Immature natural killer cell (primary cell): ENCODE data around the gene ZNF562. TPM values are rescaled to one million over a fixed set of nuclear protein-coding genes. Genes with fewer than 3 reads are reported as not detected.

ENCODE experiments used
- DNase-seq, 3 donors: peaks; one replicate each; pipeline ENCODE4 v3.0.0; 2022; ENCODE audit warnings: mixed read lengths in 1 of 3
- H3K27ac Mint-ChIP-seq, 6 donors: one replicate each; pipeline ENCODE4 v1.8.0; 2020; ENCODE audit warnings: mixed read lengths in 6 of 6, mild to moderate bottlenecking in 5 of 6, inconsistent platforms in 4 of 6, moderate library complexity in 3 of 6
- H3K27me3 Mint-ChIP-seq, 3 donors: one replicate each; pipeline ENCODE4 v1.8.0; 2020 to 2021; ENCODE audit warnings: low read depth in 3 of 3, mild to moderate bottlenecking in 3 of 3, mixed read lengths in 3 of 3, moderate library complexity in 3 of 3, inconsistent platforms in 1 of 3
- H3K36me3 Mint-ChIP-seq, 3 donors: one replicate each; pipeline ENCODE4 v1.8.0; 2020; ENCODE audit warnings: mixed read lengths in 3 of 3, inconsistent platforms in 2 of 3, mild to moderate bottlenecking in 2 of 3
- H3K4me1 Mint-ChIP-seq, 2 donors: one replicate each; pipeline ENCODE4 v1.8.0; 2020; ENCODE audit warnings: inconsistent platforms in 2 of 2, mild to moderate bottlenecking in 2 of 2, mixed read lengths in 2 of 2, moderate library complexity in 1 of 2
- H3K4me3 Mint-ChIP-seq, 5 donors: one replicate each; pipeline ENCODE4 v1.8.0; 2020; ENCODE audit warnings: mild to moderate bottlenecking in 5 of 5, mixed read lengths in 5 of 5, inconsistent platforms in 3 of 5, moderate library complexity in 3 of 5
- H3K9me3 Mint-ChIP-seq, 6 donors: one replicate each; pipeline ENCODE4 v1.8.0; 2020; ENCODE audit warnings: mild to moderate bottlenecking in 6 of 6, mixed read lengths in 6 of 6, inconsistent platforms in 4 of 6, moderate library complexity in 3 of 6
- polyA plus RNA-seq, 3 donors: library from polyadenylated mRNA; unstranded; fragments of 300-500 nt; fragmentation: Illumina TruSeq; gene quantifications; one replicate each; pipeline ENCODE4 v1.2.3, GENCODE V29; 2021

The ZNF562 gene
- polyA plus RNA-seq, 3 donors from 2014 or later: 3.4 to 5.5 (median 4.7) TPM

DNA sequence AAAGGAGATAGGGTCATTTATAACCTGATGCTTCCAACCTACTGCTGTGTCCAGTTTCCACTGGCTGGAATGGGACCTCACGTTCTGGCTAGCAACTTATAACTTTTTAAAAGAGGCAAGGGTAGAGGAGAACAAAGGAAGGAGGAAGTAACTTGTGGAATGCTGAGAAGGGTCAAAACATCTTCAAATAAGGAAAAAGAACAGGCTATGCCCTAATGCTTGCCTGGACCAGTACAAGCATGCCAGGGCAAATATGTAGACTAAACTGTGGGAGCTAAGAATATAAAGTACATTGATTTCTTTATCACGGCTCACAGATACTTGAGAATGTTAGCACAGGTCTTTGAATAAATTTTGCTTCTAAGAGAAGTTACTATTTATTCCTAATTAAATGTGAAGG lies 52.4 kb downstream of the ZNF562 start:
- Mint-ChIP-seq H3K4me1 (peaks cover 20 to 21% of the 10 kb centered on the region in 2 donors), H3K27ac (peak overlapping the region; percentile 34 to 100 (median 68)), H3K9me3 (peaks cover 0 to 12% (median 5%) of the 10 kb centered on the region in 6 donors), H3K4me3 (peak overlapping the region; percentile 26 to 59 (median 42)), H3K27me3 (peaks cover 12 to 15% (median 14%) of the 10 kb centered on the region in 3 donors), H3K36me3 (peaks cover 7 to 17% (median 8%) of the 10 kb centered on the region in 3 donors)
- DNase-seq: no peak

DNA sequence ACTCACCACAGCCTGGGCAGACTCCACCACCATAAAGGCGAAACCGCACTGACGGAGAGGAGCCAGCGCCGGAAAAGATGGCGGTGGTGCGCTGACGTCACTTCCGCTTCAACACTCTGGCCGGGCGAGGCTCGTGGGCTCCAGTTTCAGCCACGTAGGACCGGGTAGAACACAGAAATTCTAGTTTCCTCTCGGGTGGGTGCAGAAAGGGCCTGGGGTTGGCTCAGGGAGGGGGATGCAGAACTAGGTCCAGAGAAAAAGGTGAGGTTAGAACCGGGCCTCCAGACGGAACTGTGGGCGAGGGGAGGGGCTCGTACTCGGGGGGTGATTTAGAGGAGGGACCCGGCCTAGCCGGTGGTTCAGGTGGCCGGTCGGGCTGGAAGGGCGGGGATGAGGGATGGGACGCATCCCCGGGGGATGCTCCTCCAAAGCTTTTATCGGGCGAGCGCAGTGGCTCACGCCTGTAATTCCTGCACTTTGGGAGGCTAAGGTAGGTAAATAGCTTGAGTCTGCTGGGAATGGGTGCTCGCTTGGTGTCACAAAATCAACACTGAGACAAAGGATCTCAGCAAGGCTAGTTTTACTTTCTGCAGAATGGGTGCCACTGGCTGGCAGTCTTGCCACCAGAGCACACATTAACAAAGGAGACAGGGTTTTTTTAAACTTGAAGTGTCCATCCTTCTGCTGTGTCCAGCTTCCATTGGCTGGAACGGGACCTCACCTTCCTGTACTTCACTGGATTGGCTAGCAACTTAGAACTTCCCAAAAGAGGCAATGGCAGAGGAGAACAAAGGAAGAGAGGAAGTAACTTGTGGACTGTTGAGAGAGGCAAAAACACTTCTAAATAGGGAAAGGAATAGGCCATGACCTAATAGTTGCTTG lies 53.5 kb downstream of the ZNF562 start, which contains the start of gene ZNF561:
Gene ZNF561 (minus strand): TSS at position 77 of the 882 bp plus-strand sequence. CDS start 1,776 bp downstream, outside the sequence.
- peaks cover 20 to 21% of the 10 kb centered on the region in 2 donors for H3K4me1 Mint-ChIP-seq
- DNase-seq: peak; percentile 92 to 93 (median 93)
- H3K27ac Mint-ChIP-seq: peak within 1 kb of the TSS; percentile 97 to 100 (median 100)
- H3K27me3 Mint-ChIP-seq: peaks cover 13 to 15% (median 14%) of the 10 kb centered on the region in 3 donors
- H3K9me3 Mint-ChIP-seq: peaks cover 0 to 12% (median 5%) of the 10 kb centered on the region in 6 donors
- peaks cover 10 to 23% (median 12%) of the 10 kb centered on the region in 3 donors for H3K36me3 Mint-ChIP-seq
- H3K4me3 Mint-ChIP-seq: peak within 1 kb of the TSS; percentile 96 to 100 (median 99)

DNA sequence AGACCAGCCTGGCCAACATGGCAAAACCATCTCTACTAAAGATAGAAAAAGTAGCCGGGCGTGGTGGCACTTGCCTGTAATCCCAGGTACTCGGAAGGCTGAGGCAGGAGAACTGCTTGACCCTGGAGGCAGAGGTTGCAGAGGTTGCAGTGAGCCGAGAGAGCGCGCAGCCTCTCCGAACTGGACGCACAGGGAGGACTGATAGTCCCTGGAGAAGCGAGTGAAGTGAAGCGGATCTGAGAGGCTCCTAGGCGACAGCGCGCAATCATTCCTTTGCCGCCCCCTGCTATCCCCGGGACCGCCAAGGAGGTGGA lies 54.1 kb downstream of the ZNF562 start:
- Mint-ChIP-seq H3K9me3 (peaks cover 0 to 12% (median 5%) of the 10 kb centered on the region in 6 donors), H3K4me1 (peaks cover 20 to 21% of the 10 kb centered on the region in 2 donors), H3K36me3 (peaks cover 10 to 27% (median 15%) of the 10 kb centered on the region in 3 donors), H3K4me3 (peak overlapping the region; percentile 96 to 100 (median 99)), H3K27me3 (peaks cover 13 to 15% (median 14%) of the 10 kb centered on the region in 3 donors), H3K27ac (peak overlapping the region; percentile 97 to 100 (median 100))
- no peak for DNase-seq

DNA sequence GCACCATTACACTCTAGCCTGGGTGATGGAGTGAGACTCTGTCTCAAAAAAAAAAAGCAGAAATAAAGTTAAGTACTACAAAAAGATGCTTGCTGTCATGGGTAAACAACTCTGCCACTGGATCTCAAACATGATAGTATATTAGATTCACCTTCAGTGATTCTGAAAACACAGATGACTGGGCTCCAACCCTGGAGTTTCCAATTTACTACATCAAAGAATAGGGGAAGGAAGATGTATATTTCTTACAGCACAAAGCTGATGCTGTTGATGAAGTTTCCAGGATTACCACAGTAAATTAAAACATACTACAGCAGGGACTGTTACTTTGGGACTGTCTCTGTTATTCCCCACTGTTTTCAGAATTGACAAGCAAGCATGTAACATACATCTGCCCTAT lies 59.1 kb downstream of the ZNF562 start:
- H3K9me3 Mint-ChIP-seq: peaks cover 4 to 23% (median 14%) of the 10 kb centered on the region in 6 donors
- peaks cover 26 to 62% (median 60%) of the 10 kb centered on the region in 3 donors for H3K36me3 Mint-ChIP-seq
- DNase-seq: no peak
- no peak overlapping the region for H3K4me3 Mint-ChIP-seq
- peak overlapping the region in 1 of 6 donors; percentile 12 for H3K27ac Mint-ChIP-seq
- peaks cover 7% of the 10 kb centered on the region in 2 donors for H3K4me1 Mint-ChIP-seq
- peaks cover 2 to 5% (median 4%) of the 10 kb centered on the region in 3 donors for H3K27me3 Mint-ChIP-seq

DNA sequence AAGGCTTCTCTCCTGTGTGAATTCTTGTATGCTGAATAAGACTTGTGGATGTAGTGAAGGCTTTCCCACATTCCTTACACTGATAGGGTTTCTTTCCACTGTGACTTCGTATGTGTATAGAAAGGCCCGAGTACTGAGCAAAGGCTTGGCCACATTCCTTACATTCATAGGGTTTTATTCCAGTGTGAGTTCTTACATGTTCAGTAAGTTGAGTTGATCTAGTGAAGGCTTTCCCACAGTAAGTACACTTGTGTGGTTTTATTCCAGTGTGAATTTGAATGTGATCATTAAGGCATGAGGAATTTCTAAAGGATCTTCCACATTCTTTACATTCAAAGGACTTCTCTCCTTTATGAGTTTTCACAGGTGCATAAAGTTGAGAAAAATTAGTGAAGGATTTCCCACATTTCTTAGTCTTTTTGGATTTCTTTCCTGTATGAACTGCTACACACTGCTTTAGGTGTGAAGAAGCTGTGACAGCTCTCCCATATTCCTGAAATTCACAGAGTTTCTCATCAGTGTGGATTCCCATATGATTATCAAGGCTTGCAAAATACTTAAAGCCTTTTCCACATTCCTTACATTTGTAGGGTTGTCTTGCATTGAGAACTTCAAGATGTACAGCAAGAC lies 64.3 kb downstream of the ZNF562 start:
- DNase-seq: no peak
- Mint-ChIP-seq H3K27ac (no peak overlapping the region), H3K36me3 (peaks cover 39 to 77% (median 72%) of the 10 kb centered on the region in 3 donors), H3K27me3 (peaks cover 0 to 2% (median 0%) of the 10 kb centered on the region in 3 donors), H3K4me3 (no peak overlapping the region), H3K4me1 (no peaks in the 10 kb centered on the region), H3K9me3 (peaks cover 29 to 61% (median 50%) of the 10 kb centered on the region in 6 donors)

DNA sequence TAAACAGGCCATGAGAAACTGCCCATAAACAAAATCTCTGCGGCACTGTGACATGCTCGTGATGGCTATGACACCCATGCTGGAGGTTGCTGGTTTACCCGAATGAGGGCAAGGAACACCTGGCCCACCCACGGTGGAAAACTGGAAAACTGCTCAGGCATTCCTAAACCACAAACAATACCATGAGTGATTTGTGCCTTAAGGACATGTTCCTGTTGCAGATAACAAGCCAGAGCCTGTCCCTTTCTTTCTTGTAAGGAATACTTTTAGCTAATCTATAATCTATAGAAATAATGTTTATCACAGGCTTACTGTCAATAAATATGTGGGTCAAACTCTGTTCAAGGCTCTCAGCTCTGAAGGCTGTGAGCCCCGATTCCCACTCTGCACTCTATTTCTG lies 66.0 kb downstream of the ZNF562 start:
- Mint-ChIP-seq H3K27ac (no peak overlapping the region), H3K36me3 (peaks cover 35 to 64% (median 58%) of the 10 kb centered on the region in 3 donors), H3K4me1 (no peaks in the 10 kb centered on the region), H3K4me3 (no peak overlapping the region), H3K9me3 (peaks cover 29 to 61% (median 52%) of the 10 kb centered on the region in 6 donors), H3K27me3 (peaks cover 0 to 3% (median 2%) of the 10 kb centered on the region in 3 donors)
- DNase-seq: no peak

DNA sequence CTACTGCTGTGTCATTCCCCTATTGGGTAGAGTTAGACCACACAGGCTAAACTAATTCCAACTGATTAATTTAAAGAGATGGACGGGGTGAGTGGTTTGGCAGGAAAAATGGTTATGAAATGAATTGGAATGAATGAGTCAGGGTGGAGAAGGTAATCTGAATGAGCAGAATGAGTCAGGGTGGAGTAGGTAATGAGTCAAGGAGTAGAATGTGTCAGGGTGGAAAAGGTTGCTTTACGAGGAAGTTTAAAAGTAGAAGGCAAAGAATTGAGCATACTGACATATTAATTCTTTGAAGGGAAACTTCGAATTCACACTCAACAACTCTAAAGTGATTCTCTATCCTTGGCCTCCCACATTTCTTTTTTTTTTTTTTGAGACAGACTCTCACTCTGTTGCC lies 77.9 kb downstream of the ZNF562 start:
- Mint-ChIP-seq H3K36me3 (peaks cover 0 to 4% (median 4%) of the 10 kb centered on the region in 3 donors), H3K9me3 (peaks cover 0 to 14% (median 8%) of the 10 kb centered on the region in 6 donors), H3K27me3 (peaks cover 2 to 14% (median 10%) of the 10 kb centered on the region in 3 donors), H3K4me1 (no peaks in the 10 kb centered on the region), H3K27ac (no peak overlapping the region), H3K4me3 (no peak overlapping the region)
- DNase-seq: no peak

Other genes with a start within 250 kb of the ZNF562 start
- gene ZNF266, start 239.5 kb downstream of the ZNF562 start, polyA plus RNA-seq: 10 to 100 TPM; 15.9 to 23.6 (median 19.6) TPM
- gene ZNF560, start 176.5 kb downstream of the ZNF562 start, polyA plus RNA-seq: not detected
- gene ZNF426, start 136.5 kb downstream of the ZNF562 start, polyA plus RNA-seq: 10 to 100 TPM in 2 of 3 donors, 1 to 10 TPM in 1; 9.2 to 27.5 (median 23.7) TPM
- 1 to 10 TPM; 2.2 to 7.3 (median 5.4) TPM for gene ZNF121, start 90.6 kb downstream of the ZNF562 start, polyA plus RNA-seq
- 10 to 100 TPM in 1 of 3 donors, 1 to 10 TPM in 2; 7.2 to 14.7 (median 9.9) TPM for gene ZNF561, start 53.9 kb downstream of the ZNF562 start, polyA plus RNA-seq
- gene ZNF846, start 93.6 kb upstream of the ZNF562 start, polyA plus RNA-seq: 1 to 10 TPM; 4.5 to 7.4 (median 6.1) TPM
- gene FBXL12, start 144.0 kb upstream of the ZNF562 start, polyA plus RNA-seq: 10 to 100 TPM; 12.2 to 17.2 (median 14.2) TPM
- gene UBL5, start 152.8 kb upstream of the ZNF562 start, polyA plus RNA-seq: 1,000 to 10,000 TPM in 1 of 3 donors, 100 to 1,000 TPM in 2; 610 to 1,222 (median 775) TPM
- gene PIN1, start 160.2 kb upstream of the ZNF562 start, polyA plus RNA-seq: 100 to 1,000 TPM; 143 to 227 (median 183) TPM